Limb (tissue), 2 donors: Measurements from ENCODE around the gene OR52K1.
"Not testable (repeated sequence)": the region's sequence is repeated elsewhere in the genome, so short reads cannot be mapped to it uniquely, and the experiment has no call there.

ENCODE experiments used
- DNase-seq, 2 donors: peaks; one replicate each; pipeline ENCODE4 v3.0.0-alpha.2; 2016; ENCODE audit errors: extremely low spot score in 2 of 2

OR52K1 gene

GRCh38 chr11:4491405-4491804 lies 9.0 kb downstream of the OR52K1 start:
- DNase-seq, result not testable (repeated sequence)

DNA sequence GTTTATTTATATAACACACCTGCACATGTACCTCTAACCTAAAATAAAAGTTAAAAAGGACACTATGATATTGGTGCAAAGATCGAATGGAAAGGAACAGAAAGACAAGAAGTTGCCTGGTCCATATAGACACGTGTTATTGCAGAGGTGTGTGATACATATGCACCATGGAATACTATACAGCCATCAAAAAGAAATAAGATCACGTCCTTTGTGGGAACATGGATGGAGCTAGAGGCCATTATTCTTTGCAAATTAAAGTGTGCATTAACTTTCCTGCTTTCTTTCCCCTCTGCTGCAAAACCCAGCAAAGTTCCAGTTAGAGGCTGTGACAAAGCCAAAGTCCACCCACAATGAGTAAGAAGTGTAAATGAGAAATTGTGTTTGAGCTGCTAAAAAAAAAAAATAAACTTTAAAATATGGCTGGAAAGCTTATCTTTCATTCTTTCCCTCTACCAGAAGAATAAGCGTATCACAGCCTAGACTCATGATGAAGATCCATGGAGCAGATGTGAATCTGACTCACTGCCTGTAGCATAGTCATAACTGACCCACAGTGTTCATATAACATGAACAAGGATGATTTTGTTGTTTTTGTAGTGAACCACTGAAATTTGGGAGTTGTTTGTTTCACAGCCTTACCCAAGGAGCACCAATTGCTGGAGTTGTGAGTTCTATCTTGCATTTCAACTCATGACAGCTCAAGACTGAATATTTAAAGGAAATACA lies 9.6 kb downstream of the OR52K1 start:
- no peak for DNase-seq

- no peak for DNase-seq
Observed at GRCh38 chr11:4493480-4493818, 11.0 kb downstream of the OR52K1 start.

GRCh38 chr11:4495487-4495886 lies 13.0 kb downstream of the OR52K1 start:
- no peak for DNase-seq

DNA sequence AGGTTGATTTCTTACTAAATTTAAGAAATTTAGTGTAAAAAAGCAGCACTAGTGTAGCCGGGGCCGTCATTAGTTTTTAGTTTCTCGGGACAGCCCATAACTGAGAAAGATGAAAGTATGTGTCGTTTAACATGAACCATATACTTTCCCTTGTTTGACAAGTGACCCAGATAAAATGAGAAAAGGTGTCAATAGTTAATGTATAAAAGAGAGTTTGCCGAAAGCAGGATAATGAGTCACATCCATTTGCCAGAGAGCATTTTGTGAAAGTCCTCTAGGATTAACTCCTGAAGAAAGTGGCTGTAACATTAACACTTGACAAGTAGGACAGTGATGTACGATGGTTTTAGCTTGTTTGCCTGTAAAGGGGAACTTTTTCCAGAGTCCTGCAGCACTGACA lies 13.5 kb downstream of the OR52K1 start:
- no peak for DNase-seq

- DNase-seq, result no peak
Observed at GRCh38 chr11:4496557-4497248, 14.3 kb downstream of the OR52K1 start.

DNA sequence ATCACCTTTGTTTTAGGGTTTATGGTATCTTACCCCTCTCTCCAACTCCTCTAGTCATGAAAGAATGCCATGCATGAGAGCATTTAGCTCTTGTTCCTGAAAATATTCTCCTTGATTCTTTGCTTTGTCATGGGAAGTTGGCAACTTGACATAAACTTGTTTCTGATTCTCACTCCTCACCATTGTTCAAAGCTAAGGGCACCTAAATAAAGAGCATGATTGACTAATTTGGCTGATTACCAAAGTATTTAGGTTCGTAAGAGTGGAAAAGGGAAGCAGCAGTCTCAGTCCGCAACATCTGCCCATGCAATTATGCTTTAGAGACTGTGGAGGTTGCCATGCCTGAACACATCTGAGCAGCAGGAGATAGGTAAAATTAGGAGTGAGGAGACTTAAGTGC lies 26.4 kb downstream of the OR52K1 start:
- DNase-seq, result no peak

GRCh38 chr11:4511282-4512245 lies 29.1 kb downstream of the OR52K1 start:
- no peak for DNase-seq

- no peak for DNase-seq
Observed at GRCh38 chr11:4514196-4514595, 31.8 kb downstream of the OR52K1 start.

GRCh38 chr11:4522339-4522738 lies 39.9 kb downstream of the OR52K1 start:
- no peak for DNase-seq

GRCh38 chr11:4522752-4523151 lies 40.3 kb downstream of the OR52K1 start:
- DNase-seq, result no peak

GRCh38 chr11:4523666-4524065 lies 41.2 kb downstream of the OR52K1 start:
- DNase-seq, result no peak

- no peak for DNase-seq
Observed at GRCh38 chr11:4527926-4528325, 45.5 kb downstream of the OR52K1 start.

GRCh38 chr11:4531686-4532085 lies 49.2 kb downstream of the OR52K1 start:
- not testable (repeated sequence) for DNase-seq

DNA sequence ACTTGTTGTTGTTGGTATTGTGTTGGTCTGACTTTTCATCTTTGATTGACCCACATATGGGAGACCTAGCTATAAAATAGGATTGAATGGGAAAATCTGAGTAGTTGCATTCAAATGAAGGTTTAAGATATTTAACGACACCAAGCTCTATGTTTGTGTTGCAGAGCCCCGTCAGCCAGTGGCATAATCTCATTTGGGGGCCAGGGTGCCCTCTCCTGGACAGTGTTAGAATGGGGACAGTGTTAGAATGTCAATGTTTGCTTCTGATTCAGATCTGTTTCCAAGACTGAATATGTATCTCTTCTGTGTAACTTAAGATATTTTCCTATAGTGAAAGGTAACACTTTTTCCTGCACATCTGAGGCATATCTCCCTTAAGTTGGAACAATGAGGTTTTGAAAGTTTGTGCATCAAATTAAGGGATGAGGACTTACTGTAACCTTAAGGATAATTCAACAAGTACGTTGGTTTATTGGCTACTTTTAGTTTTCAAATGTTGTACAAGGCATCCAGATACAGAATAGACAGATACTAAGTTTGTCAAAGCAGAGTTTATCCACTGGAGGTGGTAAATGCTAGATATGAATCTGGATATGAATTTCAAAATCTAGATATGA lies 57.3 kb downstream of the OR52K1 start:
- DNase-seq, result peak in 1 of 2 donors; percentile 2

DNA sequence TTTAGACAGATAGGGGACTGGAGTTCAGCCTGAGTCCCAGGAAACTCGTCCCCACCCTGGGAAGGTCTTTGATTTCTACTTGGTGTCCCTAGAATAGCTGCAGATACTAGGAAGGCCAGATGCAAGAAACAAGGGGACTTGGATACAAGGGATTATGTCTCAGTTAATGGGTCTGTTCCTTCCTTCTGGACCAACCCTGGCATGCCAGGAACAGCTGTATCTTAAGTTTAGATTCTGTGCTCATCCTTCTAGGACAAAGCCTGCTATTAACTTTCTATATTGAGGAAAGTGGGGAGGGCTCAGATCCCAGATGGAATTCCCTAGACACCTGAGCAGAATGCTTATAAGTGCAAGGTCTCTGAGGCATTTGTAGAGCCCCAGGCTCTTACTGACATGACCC lies 58.6 kb downstream of the OR52K1 start:
- DNase-seq, result no peak
